Type B pancreatic cell (in vitro differentiated cells): Measurements from ENCODE around the gene C19orf12. TPM values are rescaled to one million over a fixed set of nuclear protein-coding genes. Genes with fewer than 3 reads are reported as not detected.

Experiments used
- DNase-seq: peaks from one replicate; pipeline ENCODE4 v3.0.0; 2021; ENCODE audit warnings: mixed read lengths; ENCODE audit not compliant: unreplicated experiment; ENCODE audit errors: extremely low spot score
- H3K27ac Mint-ChIP-seq: 2 replicates; pipeline ENCODE4 v1.8.0; 2021; ENCODE audit warnings: mild to moderate bottlenecking, mixed read lengths
- H3K27me3 Mint-ChIP-seq: 2 replicates; pipeline ENCODE4 v1.8.0; 2021; ENCODE audit warnings: mixed read lengths
- H3K36me3 Mint-ChIP-seq: 2 replicates; pipeline ENCODE4 v1.8.0; 2021; ENCODE audit warnings: mixed read lengths
- H3K4me1 Mint-ChIP-seq: one replicate; pipeline ENCODE4 v1.8.0; 2021; ENCODE audit warnings: mixed read lengths; ENCODE audit not compliant: unreplicated experiment
- H3K4me3 Mint-ChIP-seq: 2 replicates; pipeline ENCODE4 v1.8.0; 2021; ENCODE audit warnings: mild to moderate bottlenecking, mixed read lengths
- H3K9me3 Mint-ChIP-seq: 2 replicates; pipeline ENCODE4 v1.8.0; 2021; ENCODE audit warnings: mixed read lengths
- CTCF ChIP-seq: fragments of 200-600 bp; sonication (generic); conservative IDR thresholded peaks from 2 replicates; pipeline ENCODE4 v1.5.0; 2021; ENCODE audit warnings: antibody characterized with exemption, mild to moderate bottlenecking
- total RNA-seq: library from RNA; stranded (reverse); gene quantifications from 2 replicates; pipeline ENCODE4 v1.2.1, GENCODE V29; 2021; ENCODE audit warnings: low replicate concordance

Gene C19orf12
- total RNA-seq, 1 donor from 2014 or later: 23.9 TPM

GRCh38 chr19:29650772-29651387 lies 64.2 kb downstream of the C19orf12 start:
- no peaks in the 10 kb centered on the region for H3K36me3 Mint-ChIP-seq
- DNase-seq: no peak
- no peak for TF ChIP-seq CTCF
- no peak overlapping the region for H3K4me3 Mint-ChIP-seq
- H3K9me3 Mint-ChIP-seq: no peaks in the 10 kb centered on the region
- H3K4me1 Mint-ChIP-seq: peaks cover 5% of the 10 kb centered on the region
- no peak overlapping the region for H3K27ac Mint-ChIP-seq
- H3K27me3 Mint-ChIP-seq: peaks cover 8% of the 10 kb centered on the region

Other genes starting within 250 kb of the C19orf12 start
- gene VSTM2B, start 189.3 kb downstream of the C19orf12 start, total RNA-seq: 0.68 TPM in 1 of 2 replicates, not detected in the other
- 48.4 and 51.3 TPM in 2 replicates for gene POP4, start 109.0 kb downstream of the C19orf12 start, total RNA-seq
- gene PLEKHF1, start 49.8 kb downstream of the C19orf12 start, total RNA-seq: 6.3 and 16.9 TPM in 2 replicates
- gene CCNE1, start 96.7 kb upstream of the C19orf12 start, total RNA-seq: 12.0 and 13.5 TPM in 2 replicates
- 51.6 and 63.2 TPM in 2 replicates for gene URI1, start 227.0 kb upstream of the C19orf12 start, total RNA-seq